Endodermal cell (in vitro differentiated cells): ENCODE measurements around the gene ANO1. TPM values are rescaled to one million over a fixed set of nuclear protein-coding genes. Genes with fewer than 3 reads are reported as not detected.

ENCODE experiments used
- DNase-seq: peaks from one replicate; pipeline ENCODE4 v3.0.0-alpha.2; 2017
- H3K27ac ChIP-seq: 2 replicates; pipeline ENCODE4 v1.5.1; 2013; ENCODE audit warnings: mild to moderate bottlenecking, low read depth, low read length, moderate library complexity
- H3K27me3 ChIP-seq: 2 replicates; pipeline ENCODE4 v1.6.1; 2013; ENCODE audit warnings: mild to moderate bottlenecking, low read length, moderate library complexity; ENCODE audit not compliant: insufficient read depth, control insufficient read depth, poor library complexity, severe bottlenecking
- H3K36me3 ChIP-seq: 2 replicates; pipeline ENCODE4 v1.7.0; 2013; ENCODE audit warnings: mild to moderate bottlenecking, low read length, moderate library complexity; ENCODE audit not compliant: control insufficient read depth, insufficient read depth
- H3K4me1 ChIP-seq: one replicate; pipeline ENCODE4 v1.7.0; 2013; ENCODE audit warnings: low read length; ENCODE audit not compliant: control insufficient read depth, insufficient read depth
- H3K4me3 ChIP-seq: 2 replicates; pipeline ENCODE4 v1.5.1; 2013; ENCODE audit warnings: mild to moderate bottlenecking, low read length, moderate library complexity
- H3K9ac ChIP-seq: 2 replicates; pipeline ENCODE4 v1.6.1; 2013; ENCODE audit warnings: mild to moderate bottlenecking, low read length, moderate library complexity; ENCODE audit not compliant: poor library complexity, severe bottlenecking; ENCODE audit errors: extremely low read depth
- H3K9me3 ChIP-seq: 2 replicates; pipeline ENCODE4 v1.6.1; 2013; ENCODE audit warnings: mild to moderate bottlenecking, low read length, moderate library complexity; ENCODE audit not compliant: control insufficient read depth
- H3K27ac Mint-ChIP-seq: 2 replicates; pipeline ENCODE4 v1.8.0; 2020; ENCODE audit warnings: mixed read lengths
- H3K27me3 Mint-ChIP-seq: 2 replicates; pipeline ENCODE4 v1.8.0; 2021; ENCODE audit warnings: mild to moderate bottlenecking, mixed read lengths; ENCODE audit not compliant: insufficient read depth
- H3K36me3 Mint-ChIP-seq: 2 replicates; pipeline ENCODE4 v1.8.0; 2020; ENCODE audit warnings: low read depth, mixed read lengths
- H3K4me1 Mint-ChIP-seq: 2 replicates; pipeline ENCODE4 v1.8.0; 2020; ENCODE audit warnings: mixed read lengths
- H3K4me3 Mint-ChIP-seq: 2 replicates; pipeline ENCODE4 v1.8.0; 2020; ENCODE audit warnings: mild to moderate bottlenecking, moderate library complexity, mixed read lengths
- H3K9me3 Mint-ChIP-seq: 2 replicates; pipeline ENCODE4 v1.8.0; 2020; ENCODE audit warnings: mild to moderate bottlenecking, mixed read lengths
- CTCF ChIP-seq: fragments of 200-600 bp; sonication (generic); conservative IDR thresholded peaks from 2 replicates; pipeline ENCODE4 v1.5.0; 2021; ENCODE audit warnings: antibody characterized with exemption, mild to moderate bottlenecking
- WGBS, 2 experiments: methylation state at CpG; one replicate each; pipeline versions ENCODE4 v1.1.5 to v1.1.7; 2013; ENCODE audit warnings: missing lambda C conversion rate in 2 of 2, mixed read lengths in 1 of 2; ENCODE audit not compliant: insufficient coverage in 1 of 2, insufficient read length in 1 of 2; 5-methylcytosine and 5-hydroxymethylcytosine counted together
- total RNA-seq, 2 donors: library from RNA; stranded (reverse); fragmentation: NEBNext Ultra II Directional in 1 of 2; extraction: Animal tissue kit (Norgen Biotek cat#: 25700) in 1 of 2; gene quantifications; 2 replicates in 1 of 2; 3 replicates in 1 of 2; pipeline ENCODE4 v1.2.1, GENCODE V29; 2021

ANO1 gene
- total RNA-seq, 2 donors from 2014 or later: 3.0 to 7.7 TPM

- H3K27ac Mint-ChIP-seq: no peak overlapping the region
Measured at GRCh38 chr11:70066136-70066520, 12.0 kb upstream of the ANO1 start.

GRCh38 chr11:70066628-70067027, 11.5 kb upstream of the ANO1 start:
- Histone ChIP-seq H3K4me1 (peaks cover 6% of the 10 kb centered on the region), H3K9ac (no peak overlapping the region), H3K4me3 (no peak overlapping the region), H3K27me3 (peaks cover 17% of the 10 kb centered on the region), H3K27ac (no peak overlapping the region), H3K36me3 (no peaks in the 10 kb centered on the region), H3K9me3 (no peaks in the 10 kb centered on the region)
- Mint-ChIP-seq H3K27me3 (peaks cover 9% of the 10 kb centered on the region), H3K9me3 (no peaks in the 10 kb centered on the region), H3K4me3 (no peak overlapping the region), H3K36me3 (no peaks in the 10 kb centered on the region), H3K4me1 (peaks cover 21% of the 10 kb centered on the region), H3K27ac (no peak overlapping the region)
- WGBS, 2 experiments: 92 to 95% methylated on average over 10 to 13 of the region's 13 CpGs
- TF ChIP-seq CTCF: no peak
- peak; percentile 42 for DNase-seq

More at GRCh38 chr11:70066136-70066520, 12.0 kb upstream of the ANO1 start:
- no peak overlapping the region for H3K4me3 ChIP-seq
- Mint-ChIP-seq H3K27me3 (peaks cover 10% of the 10 kb centered on the region), H3K4me3 (no peak overlapping the region), H3K9me3 (no peaks in the 10 kb centered on the region), H3K4me1 (peaks cover 21% of the 10 kb centered on the region), H3K36me3 (no peaks in the 10 kb centered on the region)
- 96 to 100% methylated on average over 1 to 2 of the region's 2 CpGs for WGBS, 2 experiments
- no peaks in the 10 kb centered on the region for H3K9me3 ChIP-seq
- H3K27ac ChIP-seq: no peak overlapping the region
- TF ChIP-seq CTCF: no peak
- H3K27me3 ChIP-seq: peaks cover 12% of the 10 kb centered on the region
- peaks cover 6% of the 10 kb centered on the region for H3K4me1 ChIP-seq
- no peaks in the 10 kb centered on the region for H3K36me3 ChIP-seq
- no peak for DNase-seq
- H3K9ac ChIP-seq: no peak overlapping the region

DNA sequence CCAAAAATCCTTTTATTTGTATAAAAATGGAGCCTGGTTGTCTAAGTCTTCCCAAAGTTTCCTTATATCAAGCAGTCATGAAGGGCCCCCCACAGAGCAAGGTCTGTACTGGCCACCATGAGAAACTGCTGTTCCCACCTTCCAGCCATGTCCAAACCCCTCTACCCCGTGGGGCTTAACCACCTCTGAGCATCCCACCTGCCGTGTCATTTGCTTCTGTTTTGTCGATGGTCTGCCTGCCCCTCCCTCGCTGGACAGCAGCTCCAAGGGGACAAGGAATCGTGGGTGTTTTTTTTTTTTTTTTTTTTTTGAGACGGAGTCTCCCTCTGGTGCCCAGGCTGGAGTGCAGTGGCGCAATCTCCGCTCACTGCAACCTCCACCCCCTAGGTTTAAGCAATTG, 11.1 kb upstream of the ANO1 start:
- no peak overlapping the region for H3K9ac ChIP-seq
- H3K4me3 Mint-ChIP-seq: no peak overlapping the region
- no peaks in the 10 kb centered on the region for H3K36me3 Mint-ChIP-seq
- no peak overlapping the region for H3K4me3 ChIP-seq
- no peaks in the 10 kb centered on the region for H3K9me3 ChIP-seq
- H3K4me1 Mint-ChIP-seq: peaks cover 21% of the 10 kb centered on the region
- no peak for DNase-seq
- H3K4me1 ChIP-seq: peaks cover 6% of the 10 kb centered on the region
- H3K36me3 ChIP-seq: no peaks in the 10 kb centered on the region
- peaks cover 9% of the 10 kb centered on the region for H3K27me3 Mint-ChIP-seq
- no peak overlapping the region for H3K27ac Mint-ChIP-seq
- TF ChIP-seq CTCF: no peak
- no peak overlapping the region for H3K27ac ChIP-seq
- peaks cover 21% of the 10 kb centered on the region for H3K27me3 ChIP-seq
- WGBS, 2 experiments: 91 to 92% methylated on average over 4 to 8 of the region's 8 CpGs
- H3K9me3 Mint-ChIP-seq: no peaks in the 10 kb centered on the region
